GM12891 (cell line): ENCODE results near the gene GSX1.
"Not testable (repeated sequence)": the region's sequence is repeated elsewhere in the genome, so short reads cannot be mapped to it uniquely, and the experiment has no call there.

ENCODE experiments used
- DNase-seq: peaks from one replicate; pipeline ENCODE4 v3.0.0; 2011; ENCODE audit warnings: low spot score; ENCODE audit not compliant: insufficient read length
- FAIRE-seq: peaks from 2 replicates; lab custom pipeline; 2011; peaks lifted over from hg19 to GRCh38; lab: Jason Lieb, UNC
- PAX5 ChIP-seq: IDR thresholded peaks from 2 replicates; pipeline ENCODE4 v1.6.1; 2011; ENCODE audit warnings: low read length, moderate library complexity, mild to moderate bottlenecking; ENCODE audit not compliant: insufficient read depth, severe bottlenecking
- POLR2A ChIP-seq: IDR thresholded peaks from 2 replicates; pipeline ENCODE4 v1.6.1; 2011; ENCODE audit warnings: low read depth, low read length, control low read depth
- POLR2AphosphoS5 ChIP-seq: IDR thresholded peaks from 2 replicates; pipeline ENCODE4 v1.6.1; 2011; ENCODE audit warnings: low read depth, low read length, control low read depth
- POU2F2 ChIP-seq: IDR thresholded peaks from 2 replicates; pipeline ENCODE4 v1.6.1; 2011; ENCODE audit warnings: low read depth, mild to moderate bottlenecking, control low read depth, low read length, moderate library complexity
- SPI1 ChIP-seq: IDR thresholded peaks from 2 replicates; pipeline ENCODE4 v1.6.1; 2011; ENCODE audit warnings: low read depth, low read length, control low read depth
- TAF1 ChIP-seq: IDR thresholded peaks from 2 replicates; pipeline ENCODE4 v1.6.1; 2011; ENCODE audit warnings: low read depth, low read length, control low read depth

GSX1 gene

GRCh38 chr13:27810461-27810860 is 18.2 kb downstream of the GSX1 start:
- TF ChIP-seq SPI1 (no peak), POU2F2 (no peak)
- FAIRE-seq (no peak), DNase-seq (no peak)

DNA sequence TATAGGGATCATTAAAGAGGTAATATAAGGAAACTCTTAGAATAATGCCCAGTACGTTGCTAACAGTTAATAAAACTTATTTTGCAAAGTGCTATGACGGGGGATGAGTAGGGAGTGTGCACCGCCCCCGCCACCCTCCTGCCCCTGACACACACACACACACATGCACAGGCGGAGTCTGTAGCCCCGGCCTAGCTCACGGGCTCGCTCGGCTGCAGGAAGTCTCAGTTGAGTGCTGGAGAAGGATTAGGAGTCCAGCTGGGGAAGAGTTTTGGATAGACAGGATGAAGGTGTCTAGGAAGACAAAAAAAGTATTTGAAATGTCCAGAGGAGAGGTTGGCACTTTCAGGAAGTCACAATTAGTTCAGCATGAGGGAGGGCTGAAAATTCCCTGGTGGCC is 21.5 kb downstream of the GSX1 start:
- FAIRE-seq: no peak
- DNase-seq: no peak
- no peak for TF ChIP-seq POLR2A
- no peak for TF ChIP-seq PAX5
- no peak for TF ChIP-seq POU2F2
- no peak for TF ChIP-seq SPI1
- TF ChIP-seq TAF1: no peak
- TF ChIP-seq POLR2AphosphoS5: no peak

- FAIRE-seq, DNase-seq: not testable (repeated sequence)
Observed at GRCh38 chr13:27817832-27818231, 25.5 kb downstream of the GSX1 start.

DNA sequence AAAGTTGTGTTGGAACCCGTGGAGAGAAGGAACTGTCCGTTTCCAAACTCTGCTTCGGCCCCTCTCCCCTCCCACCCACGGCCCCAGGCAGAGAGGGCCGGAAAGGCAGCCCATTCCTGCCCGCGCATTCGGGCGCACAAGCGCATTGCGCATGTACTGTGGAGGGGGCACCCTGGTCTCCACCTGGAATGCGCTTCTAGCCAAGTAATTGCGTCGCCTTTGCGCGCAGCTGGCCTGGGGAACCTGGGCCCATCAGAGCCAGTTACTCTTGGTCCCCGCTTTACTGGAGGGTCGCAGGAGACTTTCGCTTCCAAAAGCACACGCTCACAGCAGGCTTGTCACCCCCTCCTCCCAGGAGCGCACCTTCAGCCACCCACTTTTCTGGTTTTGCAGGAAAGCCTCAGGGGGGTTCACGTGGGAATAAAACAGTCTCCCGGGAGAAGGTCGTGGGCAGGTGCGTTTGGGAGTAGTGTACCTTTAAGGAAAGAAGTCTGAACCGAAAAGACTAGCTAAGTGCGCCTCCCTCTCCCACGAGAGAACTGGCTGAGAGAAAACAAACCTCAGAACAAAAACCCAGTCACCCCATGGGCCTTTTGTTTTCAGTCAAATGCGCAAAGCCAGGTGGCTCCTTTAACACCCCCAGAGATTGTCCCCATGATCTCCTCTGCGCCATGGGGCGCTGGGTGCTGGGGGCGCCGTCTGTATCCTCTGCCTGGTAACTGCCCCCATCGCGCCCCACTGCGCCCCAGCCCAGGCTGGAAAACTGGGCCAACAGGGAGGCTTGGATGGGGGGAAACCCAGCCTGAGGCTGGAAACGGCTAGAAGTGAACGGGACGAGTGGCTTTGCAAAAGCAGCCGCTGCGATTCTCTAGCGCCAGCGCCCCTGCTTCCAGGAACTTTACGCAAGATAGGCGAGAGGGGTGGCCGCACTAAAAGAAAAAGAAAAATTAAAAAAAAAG is 28.5 kb downstream of the GSX1 start:
- FAIRE-seq (no peak), DNase-seq (no peak)

DNA sequence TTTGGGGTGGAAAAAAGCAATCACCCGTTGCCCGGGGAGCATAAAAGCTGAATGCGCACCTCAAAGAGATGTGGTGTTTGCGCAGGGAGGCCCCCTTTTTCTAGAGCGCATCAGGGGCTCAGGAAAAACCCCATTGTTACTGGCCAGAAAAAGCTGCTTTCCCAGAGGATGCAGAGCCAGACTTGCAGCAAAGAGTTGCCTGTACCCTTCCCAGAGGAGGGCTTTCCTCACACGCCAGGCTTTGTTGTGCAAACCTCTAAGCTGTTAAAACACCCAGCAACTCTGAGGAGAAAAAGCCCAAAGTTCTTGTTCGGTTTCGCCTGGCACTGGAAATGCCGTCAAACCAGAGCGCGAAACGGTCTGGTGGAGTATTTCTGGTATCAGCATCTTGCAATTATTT is 29.3 kb downstream of the GSX1 start:
- FAIRE-seq (no peak), DNase-seq (no peak)
- TF ChIP-seq POLR2AphosphoS5 (no peak), TAF1 (no peak), PAX5 (no peak), POLR2A (no peak), POU2F2 (no peak), SPI1 (no peak)

More for the DNA sequence above, 28.5 kb downstream of the GSX1 start:
- TF ChIP-seq PAX5 (no peak), POU2F2 (no peak), POLR2AphosphoS5 (no peak), POLR2A (no peak), SPI1 (no peak), TAF1 (no peak)

GRCh38 chr13:27822258-27822872 is 30.1 kb downstream of the GSX1 start:
- FAIRE-seq (no peak), DNase-seq (no peak)
- no peak for TF ChIP-seq TAF1
- no peak for TF ChIP-seq SPI1
- no peak for TF ChIP-seq PAX5
- TF ChIP-seq POLR2A: no peak
- no peak for TF ChIP-seq POU2F2
- TF ChIP-seq POLR2AphosphoS5: no peak

DNA sequence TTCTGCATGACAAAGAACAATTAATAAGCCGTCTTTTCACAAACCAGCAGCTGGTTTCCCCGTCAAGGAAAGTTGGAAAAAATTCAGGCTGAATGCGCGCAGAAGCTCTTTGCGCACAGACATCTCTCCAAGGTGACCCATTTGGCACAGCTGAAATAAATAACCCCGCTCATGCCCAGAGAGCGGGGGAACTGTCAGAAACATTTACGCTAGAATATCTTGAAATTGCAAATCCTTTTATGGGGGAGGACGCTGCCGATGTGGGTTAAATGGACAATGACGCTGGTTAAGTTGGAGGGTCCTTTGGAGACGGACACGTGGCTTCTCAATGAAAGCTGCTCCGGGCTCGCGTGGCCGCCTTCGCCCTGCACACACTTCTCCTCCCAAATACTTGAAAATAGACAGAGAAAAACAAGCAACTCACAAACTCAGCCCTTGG is 30.6 kb downstream of the GSX1 start:
- DNase-seq (no peak), FAIRE-seq (no peak)
- TF ChIP-seq POLR2A (no peak), PAX5 (no peak), SPI1 (no peak), TAF1 (no peak), POLR2AphosphoS5 (no peak), POU2F2 (no peak)

DNA sequence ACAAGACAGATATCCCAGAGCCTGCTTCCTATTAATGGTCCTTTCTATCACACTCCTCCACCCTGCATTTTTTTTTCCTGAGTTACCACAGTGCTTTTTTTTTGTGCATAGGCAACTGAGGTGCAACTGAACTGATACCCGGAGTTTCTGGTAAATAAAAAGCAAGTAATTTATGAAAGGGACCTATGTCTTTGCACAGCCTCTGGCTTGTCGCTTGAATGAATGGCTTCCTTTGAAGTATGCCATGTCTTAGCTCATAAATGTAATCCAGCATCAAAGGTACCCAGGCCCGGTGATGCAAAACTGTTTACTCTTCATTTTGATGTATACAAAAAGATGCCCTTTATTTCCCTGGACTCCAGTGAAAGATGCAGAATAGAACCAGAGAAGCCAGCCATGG is 31.8 kb downstream of the GSX1 start:
- FAIRE-seq: no peak
- TF ChIP-seq POU2F2 (no peak), PAX5 (no peak), SPI1 (no peak), POLR2AphosphoS5 (no peak), TAF1 (no peak), POLR2A (no peak)
- DNase-seq: no peak

DNA sequence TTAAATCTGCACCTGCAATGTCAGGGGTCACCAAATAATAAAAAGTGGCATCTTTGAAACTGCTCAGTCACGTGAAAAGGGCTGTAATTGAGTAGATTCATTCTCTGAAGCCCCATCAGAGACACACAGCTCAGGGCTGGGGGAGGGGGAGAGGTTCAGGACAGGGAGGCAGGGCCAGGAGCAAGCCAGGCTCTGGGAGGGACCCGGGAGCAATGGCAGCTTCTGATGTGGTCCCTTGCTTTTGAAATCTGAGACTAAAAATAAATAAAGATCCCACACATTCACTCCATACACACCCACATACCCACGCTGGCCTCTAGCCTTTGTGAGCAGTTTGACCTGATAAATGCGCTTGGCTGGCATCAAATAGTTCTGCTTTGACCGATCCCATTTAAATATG is 32.8 kb downstream of the GSX1 start:
- no peak for DNase-seq
- TF ChIP-seq POLR2AphosphoS5: no peak
- no peak for TF ChIP-seq TAF1
- no peak for TF ChIP-seq POU2F2
- no peak for TF ChIP-seq SPI1
- TF ChIP-seq POLR2A: no peak
- no peak for TF ChIP-seq PAX5
- FAIRE-seq: no peak
